Astrocyte of the cerebellum (primary cell): ENCODE data around the gene EMC7.
"Not testable (repeated sequence)": the region's sequence is repeated elsewhere in the genome, so short reads cannot be mapped to it uniquely, and the experiment has no call there.

Source experiments
- DNase-seq: peaks from one replicate; pipeline ENCODE4 v3.0.0-alpha.2; 2011; ENCODE audit warnings: low read depth
- H3K4me3 ChIP-seq: 2 replicates; pipeline ENCODE4 v1.5.1; 2011; ENCODE audit warnings: mild to moderate bottlenecking, low read depth, low read length, moderate library complexity
- in situ Hi-C: cut with HindIII; loops from 2 replicates; pipeline ENCODE4 v1.10.0; 2017; ENCODE audit warnings: low sequenced_read_pairs
- TF ChIP-seq, protein P1 (sequence below): IDR thresholded peaks from 2 replicates; pipeline ENCODE4 v1.5.1; 2012; ENCODE audit warnings: low read length, low read depth, moderate library complexity, mild to moderate bottlenecking; ENCODE audit errors: missing control alignments

EMC7 gene

DNA sequence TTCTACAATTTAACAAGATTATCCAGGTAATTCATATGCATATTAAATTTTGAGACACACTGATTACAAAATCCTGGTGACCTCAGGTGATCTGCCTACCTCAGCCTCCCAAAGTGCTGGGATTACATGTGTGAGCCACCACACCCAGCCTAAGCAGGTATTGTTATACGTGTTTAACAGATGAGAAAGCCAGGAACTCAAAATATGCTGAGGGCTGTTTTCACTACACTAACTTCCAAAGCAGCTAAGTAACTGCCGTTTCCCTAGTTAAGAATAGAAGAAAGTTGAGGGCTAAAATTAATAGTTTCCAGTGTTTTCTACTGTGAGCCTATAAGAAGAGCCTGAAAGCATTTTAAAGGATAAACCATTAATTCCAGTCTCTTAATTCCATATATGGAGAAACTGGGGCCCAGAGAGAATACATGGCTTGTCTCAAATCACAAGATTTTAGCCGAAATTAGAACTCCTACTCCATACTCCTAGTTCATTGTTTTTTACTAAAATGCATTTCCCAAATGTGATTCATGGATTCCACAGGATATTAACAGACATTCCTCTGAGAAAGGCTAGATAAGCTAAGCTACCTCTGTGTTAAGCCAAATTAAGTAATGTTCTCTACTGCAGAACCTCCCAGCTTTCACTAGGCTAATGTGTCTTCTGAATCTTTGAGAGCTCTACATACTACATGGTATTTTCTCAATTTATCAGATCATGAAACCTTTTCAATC, 45.6 kb downstream of the EMC7 start:
- TF ChIP-seq, protein P1, sequence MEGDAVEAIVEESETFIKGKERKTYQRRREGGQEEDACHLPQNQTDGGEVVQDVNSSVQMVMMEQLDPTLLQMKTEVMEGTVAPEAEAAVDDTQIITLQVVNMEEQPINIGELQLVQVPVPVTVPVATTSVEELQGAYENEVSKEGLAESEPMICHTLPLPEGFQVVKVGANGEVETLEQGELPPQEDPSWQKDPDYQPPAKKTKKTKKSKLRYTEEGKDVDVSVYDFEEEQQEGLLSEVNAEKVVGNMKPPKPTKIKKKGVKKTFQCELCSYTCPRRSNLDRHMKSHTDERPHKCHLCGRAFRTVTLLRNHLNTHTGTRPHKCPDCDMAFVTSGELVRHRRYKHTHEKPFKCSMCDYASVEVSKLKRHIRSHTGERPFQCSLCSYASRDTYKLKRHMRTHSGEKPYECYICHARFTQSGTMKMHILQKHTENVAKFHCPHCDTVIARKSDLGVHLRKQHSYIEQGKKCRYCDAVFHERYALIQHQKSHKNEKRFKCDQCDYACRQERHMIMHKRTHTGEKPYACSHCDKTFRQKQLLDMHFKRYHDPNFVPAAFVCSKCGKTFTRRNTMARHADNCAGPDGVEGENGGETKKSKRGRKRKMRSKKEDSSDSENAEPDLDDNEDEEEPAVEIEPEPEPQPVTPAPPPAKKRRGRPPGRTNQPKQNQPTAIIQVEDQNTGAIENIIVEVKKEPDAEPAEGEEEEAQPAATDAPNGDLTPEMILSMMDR, result no peak
- H3K4me3 ChIP-seq, result no peak overlapping the region
- in situ Hi-C loops, result no loop called here
- peak; percentile 50 for DNase-seq

- H3K4me3 ChIP-seq, result no peak overlapping the region
- in situ Hi-C loops, result no loop called here
- DNase-seq, result no peak
- TF ChIP-seq, protein P1, result no peak
These were observed 47.5 kb downstream of the EMC7 start for GRCh38 chr15:34054081-34054707.

DNA sequence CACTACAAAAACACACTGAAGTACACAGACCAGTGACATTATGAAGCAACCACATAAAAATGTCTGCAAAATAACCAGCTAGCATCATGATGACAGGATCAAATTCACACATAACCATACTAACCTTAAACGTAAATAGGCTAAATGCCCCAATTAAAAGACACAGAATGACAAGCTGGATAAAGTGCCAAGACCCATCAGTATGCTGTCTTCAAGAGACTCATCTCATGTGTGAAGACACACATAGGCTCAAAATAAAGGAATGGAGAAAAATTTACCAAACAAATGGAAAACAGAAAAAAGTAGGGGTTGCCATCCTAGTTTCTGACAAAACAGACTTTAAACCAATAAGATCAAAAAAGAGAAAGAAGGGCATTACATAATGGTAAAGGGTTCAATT, 51.3 kb downstream of the EMC7 start:
- H3K4me3 ChIP-seq, in situ Hi-C loops, DNase-seq: not testable (repeated sequence)

DNA sequence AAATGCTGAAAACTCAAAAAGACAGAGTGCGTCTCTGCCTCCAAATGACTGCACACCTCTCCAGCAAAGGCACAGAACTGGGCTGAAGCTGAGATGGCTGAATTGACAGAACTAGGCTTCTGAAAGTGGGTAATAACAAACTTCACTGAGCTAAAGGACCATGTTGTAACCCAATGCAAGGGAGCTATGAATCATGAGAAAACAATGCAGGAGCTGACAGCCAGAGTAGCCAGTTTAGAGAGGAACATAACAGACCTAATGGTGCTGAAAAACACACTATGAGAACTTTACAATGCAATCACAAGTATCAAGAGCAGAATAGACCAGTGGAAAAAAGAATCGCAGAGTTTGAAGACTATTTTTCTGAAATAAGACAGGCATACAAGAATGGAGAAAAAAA, 52.5 kb downstream of the EMC7 start:
- TF ChIP-seq, protein P1, result no peak
- DNase-seq, result peak; percentile 72

DNA sequence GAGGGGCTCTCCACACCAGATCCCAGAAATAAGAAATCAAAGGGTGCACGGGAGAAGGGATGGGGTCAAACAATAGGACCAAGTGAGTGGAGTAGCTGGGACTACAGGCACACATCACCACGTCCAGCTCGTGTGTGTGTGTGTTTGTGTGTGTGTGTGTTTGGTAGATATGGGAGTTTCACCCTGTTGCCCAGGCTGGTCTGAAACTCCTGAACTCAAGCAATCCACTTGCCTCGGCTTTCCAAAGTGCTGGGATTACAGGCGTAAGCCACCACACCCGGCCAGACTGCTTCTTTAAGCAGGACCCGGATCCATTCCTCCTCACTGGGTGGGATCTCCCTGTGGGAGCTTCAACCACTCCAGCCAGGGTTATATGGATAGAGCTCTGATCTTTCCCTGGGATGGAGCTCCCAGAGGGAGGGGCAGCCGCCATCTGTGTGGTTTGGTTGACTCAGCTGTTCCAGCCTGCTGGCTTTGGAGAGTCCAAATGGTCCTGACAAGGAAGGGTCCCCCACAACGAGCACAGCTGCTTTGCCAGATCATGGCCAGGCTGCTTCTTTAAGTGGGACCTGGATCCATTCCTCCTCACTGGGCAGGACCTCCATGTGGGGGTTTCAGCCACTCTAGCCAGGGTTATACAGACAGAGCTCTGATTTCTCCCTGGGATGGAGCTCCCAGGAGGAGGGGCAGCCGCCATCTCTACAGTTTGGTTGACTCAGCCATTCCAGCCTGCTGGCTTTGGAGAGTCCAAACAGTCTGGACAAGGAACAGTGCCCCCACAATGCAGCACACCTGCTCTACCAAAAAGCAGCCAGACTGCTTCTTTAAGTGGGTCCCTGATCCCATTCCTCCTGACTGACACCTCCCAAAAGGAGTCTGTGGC, 53.5 kb downstream of the EMC7 start:
- in situ Hi-C loops, result no loop called here
- TF ChIP-seq, protein P1, result no peak
- no peak overlapping the region for H3K4me3 ChIP-seq
- peak; percentile 39 for DNase-seq

More for the DNA sequence above, 52.5 kb downstream of the EMC7 start:
- in situ Hi-C loops, result no loop called here
- no peak overlapping the region for H3K4me3 ChIP-seq

GRCh38 chr15:34046471-34047145, 55.1 kb downstream of the EMC7 start:
- H3K4me3 ChIP-seq, result no peak overlapping the region
- TF ChIP-seq, protein P1, result no peak
- in situ Hi-C loops, result no loop called here
- no peak for DNase-seq
